ENCODE measurements around the gene RRP7A. TPM values are rescaled to one million over a fixed set of nuclear protein-coding genes. Genes with fewer than 3 reads are reported as not detected.

Gene RRP7A
- total RNA-seq, 1 donor: 18.6 TPM

GRCh38 chr22:42461511-42461910 is 58.1 kb downstream of the RRP7A start:
- no peak overlapping the region for H3K4me3 ChIP-seq (ENCODE audit: low read depth, low read length)
- TF ChIP-seq CTCF (IDR thresholded peaks at IDR 0.05; ENCODE audit: insufficient read depth, low read length): no peak
- DNase-seq (ENCODE audit: low read depth): no peak

Small RNAs within 50 kb of the gene (small RNA-seq; reads per million reads assigned to genes)
- gene RN7SKP80 (not detected), gene RNU6-513P (not detected)

Other genes starting within 250 kb of the RRP7A start
- gene TCF20, start 249.1 kb downstream of the RRP7A start, total RNA-seq (ENCODE audit: low replicate concordance): 15.1 and 27.4 TPM in 2 replicates
- not detected in 2 replicates for gene NFAM1, start 87.4 kb downstream of the RRP7A start, total RNA-seq (ENCODE audit: low replicate concordance)
- 2.0 and 2.2 TPM in 2 replicates for gene SERHL2, start 34.2 kb upstream of the RRP7A start, total RNA-seq (ENCODE audit: low replicate concordance)
- 28.6 and 34.1 TPM in 2 replicates for gene POLDIP3, start 95.1 kb upstream of the RRP7A start, total RNA-seq (ENCODE audit: low replicate concordance)
- gene ATP5MGL, start 120.8 kb upstream of the RRP7A start, total RNA-seq (ENCODE audit: low replicate concordance): 1.5 and 3.5 TPM in 2 replicates
- gene CYB5R3, start 129.6 kb upstream of the RRP7A start, total RNA-seq (ENCODE audit: low replicate concordance): 44.4 and 113 TPM in 2 replicates
- 18.2 and 22.2 TPM in 2 replicates for gene A4GALT, start 201.1 kb upstream of the RRP7A start, total RNA-seq (ENCODE audit: low replicate concordance)